ENCODE results near the gene IFT57.

- TF ChIP-seq EZH2phosphoT487 (IDR thresholded peaks at IDR 0.05) (no peak), CTCF (IDR thresholded peaks at IDR 0.05) (no peak)
These were observed 30.8 kb downstream of the IFT57 start for GRCh38 chr3:108191394-108191793.
